HepG2 (cell line): ENCODE results near the gene ZNF318. TPM values are rescaled to one million over a fixed set of nuclear protein-coding genes. Genes with fewer than 3 reads are reported as not detected.

ENCODE experiments used
- ATF7-NPFF ChIP-seq: sonication (generic); formaldehyde crosslinking; IDR thresholded peaks from 2 replicates; pipeline ENCODE4 v1.8.1; 2023; ENCODE audit warnings: mild to moderate bottlenecking, low read depth, missing genetic modification reagents, moderate library complexity
- BRD4 ChIP-seq: sonication (generic); formaldehyde crosslinking; IDR thresholded peaks from 2 replicates; pipeline ENCODE4 v1.4.0; 2020; ENCODE audit warnings: missing genetic modification reagents
- CTCF ChIP-seq: sonication (generic); formaldehyde crosslinking; IDR thresholded peaks from 2 replicates; pipeline ENCODE4 v1.5.0; 2020; ENCODE audit warnings: mild to moderate bottlenecking, missing genetic modification reagents, moderate library complexity
- EED ChIP-seq: sonication (generic); formaldehyde crosslinking; IDR thresholded peaks from 2 replicates; pipeline ENCODE4 v1.5.0; 2020; ENCODE audit warnings: mild to moderate bottlenecking, missing genetic modification reagents
- FIP1L1 ChIP-seq: fragments of 200-400 bp; formaldehyde crosslinking; IDR thresholded peaks from 2 replicates; pipeline ENCODE4 v1.6.1; 2018; ENCODE audit warnings: low read depth, mild to moderate bottlenecking, low read length, moderate library complexity, borderline replicate concordance; ENCODE audit not compliant: insufficient read depth
- FOXM1 ChIP-seq: sonication (generic); formaldehyde crosslinking; IDR thresholded peaks from 2 replicates; pipeline ENCODE4 v1.5.0; 2020; ENCODE audit warnings: missing genetic modification reagents
- GATA4 ChIP-seq: sonication (generic); IDR thresholded peaks from 2 replicates; pipeline ENCODE4 v1.6.1; 2016; ENCODE audit warnings: antibody characterized with exemption, low read depth, borderline replicate concordance
- MTA1 ChIP-seq: sonication (generic); formaldehyde crosslinking; IDR thresholded peaks from 2 replicates; pipeline ENCODE4 v1.4.0; 2020; ENCODE audit warnings: missing genetic modification reagents, mild to moderate bottlenecking, borderline replicate concordance
- MXI1 ChIP-seq: IDR thresholded peaks from 3 replicates; pipeline ENCODE4 v1.6.1; 2012; ENCODE audit warnings: low read depth, low read length, inconsistent platforms, borderline replicate concordance
- NFKBIZ ChIP-seq: IDR thresholded peaks from 2 replicates; pipeline ENCODE4 v1.6.1; 2018; ENCODE audit warnings: missing genetic modification reagents, missing compliant biosample characterization
- NPAS2 ChIP-seq: sonication (generic); formaldehyde crosslinking; IDR thresholded peaks from 2 replicates; pipeline ENCODE4 v1.8.0; 2022; ENCODE audit warnings: mild to moderate bottlenecking, missing genetic modification reagents, borderline replicate concordance
- SCMH1 ChIP-seq: sonication (generic); formaldehyde crosslinking; IDR thresholded peaks from 2 replicates; pipeline ENCODE4 v1.9.0; 2021; ENCODE audit warnings: missing genetic modification reagents, mild to moderate bottlenecking, borderline replicate concordance
- SETDB1 ChIP-seq: sonication (generic); formaldehyde crosslinking; IDR thresholded peaks from 2 replicates; pipeline ENCODE4 v1.5.1; 2020; ENCODE audit warnings: missing genetic modification reagents, mild to moderate bottlenecking, borderline replicate concordance
- TGIF2 ChIP-seq: IDR thresholded peaks from 2 replicates; pipeline ENCODE4 v1.6.1; 2016; ENCODE audit warnings: control low read depth, missing compliant biosample characterization
- THYN1 ChIP-seq: sonication (generic); formaldehyde crosslinking; IDR thresholded peaks from 2 replicates; pipeline ENCODE4 v1.8.1; 2023; ENCODE audit warnings: low read depth, mild to moderate bottlenecking, moderate library complexity, missing genetic modification reagents, borderline replicate concordance
- ZFP41 ChIP-seq: sonication (generic); formaldehyde crosslinking; IDR thresholded peaks from 2 replicates; pipeline ENCODE4 v1.4.0; 2020; ENCODE audit warnings: mild to moderate bottlenecking, missing genetic modification reagents, borderline replicate concordance
- ZFY ChIP-seq: sonication (generic); formaldehyde crosslinking; IDR thresholded peaks from 2 replicates; pipeline ENCODE4 v1.4.0; 2020; ENCODE audit warnings: missing genetic modification reagents
- ZFYVE20 ChIP-seq: sonication (generic); formaldehyde crosslinking; IDR thresholded peaks from 2 replicates; pipeline ENCODE4 v1.8.0; 2023; ENCODE audit warnings: low read depth, mild to moderate bottlenecking, moderate library complexity, missing genetic modification reagents, borderline replicate concordance
- ZKSCAN5 ChIP-seq: sonication (generic); formaldehyde crosslinking; IDR thresholded peaks from 2 replicates; pipeline ENCODE4 v1.5.1; 2020; ENCODE audit warnings: mild to moderate bottlenecking, missing genetic modification reagents
- ZNF451 ChIP-seq: sonication (generic); formaldehyde crosslinking; IDR thresholded peaks from 2 replicates; pipeline ENCODE4 v1.5.0; 2020; ENCODE audit warnings: mild to moderate bottlenecking, missing genetic modification reagents
- ZNF484 ChIP-seq: sonication (generic); formaldehyde crosslinking; IDR thresholded peaks from 2 replicates; pipeline ENCODE4 v1.5.1; 2020; ENCODE audit warnings: mild to moderate bottlenecking, low read depth, missing genetic modification reagents, borderline replicate concordance
- ZNF879 ChIP-seq: sonication (generic); formaldehyde crosslinking; IDR thresholded peaks from 2 replicates; pipeline ENCODE4 v1.8.1; 2023; ENCODE audit warnings: missing genetic modification reagents
- polyA plus RNA-seq, 8 experiments: library from polyadenylated mRNA; depleted of rRNA in 3 of 8; stranded (reverse) in 7 of 8; unstranded in 1 of 8; fragments of >200 nt; fragmentation: Illumina TruSeq in 4 of 8; extraction: Trizol in 4 of 8; gene quantifications; 2 replicates each; pipeline versions ENCODE4 v1.2.1 to v1.2.3, GENCODE V29; 2011 to 2016; ENCODE audit warnings: low read depth in 4 of 8, missing spikeins in 1 of 8, mixed read lengths in 1 of 8; ENCODE audit not compliant: insufficient read depth in 1 of 8
- total RNA-seq, 5 experiments: library from RNA; depleted of rRNA; stranded (reverse); fragments of >200 nt; fragmentation: Illumina TruSeq; extraction: Trizol; gene quantifications; 2 replicates each; pipeline ENCODE4 v1.2.3, GENCODE V29; 2016; ENCODE audit warnings: low read depth in 1 of 5
- TF ChIP-seq, protein P1 (sequence below): sonication (generic); formaldehyde crosslinking; IDR thresholded peaks from 2 replicates; pipeline ENCODE4 v1.8.0; 2023; ENCODE audit warnings: mild to moderate bottlenecking, missing genetic modification reagents
- TF ChIP-seq, protein P2 (sequence below): sonication (generic); formaldehyde crosslinking; IDR thresholded peaks from 2 replicates; pipeline ENCODE4 v1.5.0; 2020; ENCODE audit warnings: missing genetic modification reagents

The ZNF318 gene
- total and polyA plus RNA-seq, 2 of the 13 experiments (the other 11 are each of a cell fraction or from before 2014, with no cell fraction given): 13.0 to 14.5 TPM

DNA sequence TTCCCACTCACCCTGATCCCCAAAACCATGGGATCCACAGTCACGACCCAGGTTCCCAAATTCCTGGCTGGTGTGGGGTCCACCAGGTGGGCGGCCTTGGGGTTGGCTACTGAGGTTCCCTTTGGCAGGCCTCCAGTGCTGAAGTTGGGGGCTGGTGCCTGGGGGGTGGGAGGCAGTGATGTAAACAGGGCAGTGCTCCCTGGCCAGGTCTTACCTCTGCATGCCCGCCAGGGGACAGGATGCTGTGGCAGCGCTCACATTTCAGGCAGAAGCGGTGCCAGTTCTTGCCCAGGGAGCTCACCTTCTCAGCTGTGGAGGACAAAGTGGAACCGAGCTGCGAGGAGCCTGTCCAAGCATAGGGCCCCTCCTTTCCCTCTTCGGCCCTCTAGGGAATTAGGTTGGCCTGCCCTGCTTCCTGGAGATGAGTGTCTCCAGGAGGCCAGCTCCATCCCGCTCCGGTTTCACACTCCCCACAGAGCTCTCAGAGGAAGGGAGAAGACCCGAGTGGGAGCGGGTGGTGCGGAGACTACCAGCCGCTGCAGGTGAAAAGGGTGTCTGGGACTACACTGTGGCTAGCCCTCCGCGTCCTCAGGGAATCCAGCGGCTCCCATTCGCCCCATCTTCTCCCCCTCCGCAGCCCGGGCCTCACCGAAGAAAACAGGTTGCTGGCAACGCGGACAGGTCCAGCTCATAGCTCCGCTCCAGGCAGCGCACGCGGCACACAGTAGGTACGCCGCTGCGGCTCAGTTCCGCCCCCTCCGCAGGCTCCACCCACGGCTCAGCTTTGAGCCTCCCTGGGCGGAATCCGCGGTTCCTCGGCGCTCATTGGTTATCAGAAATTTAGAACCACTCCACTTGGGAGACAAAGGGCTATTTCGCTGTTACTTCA, 61.1 kb downstream of the ZNF318 start, which contains the start of gene CRIP3 (continued):
- TF ChIP-seq ZNF879 (CRISPR knock-in tag) (no peak), NFKBIZ (no peak), ATF7-NPFF (no peak; the same call in 1 of the 2 replicates), ZFY (CRISPR knock-in tag) (peak; percentile 29), ZNF484 (CRISPR knock-in tag) (no peak), SCMH1 (no peak), BRD4 (no peak), MTA1 (CRISPR knock-in tag) (no peak; the same call in 1 of the 2 replicates), CTCF (CRISPR knock-in tag) (0 out of 2 replicates have a peak, but pooled peaks have one; percentile 1), NPAS2 (no peak), EED (CRISPR knock-in tag) (peak; percentile 64), SETDB1 (CRISPR knock-in tag) (no peak), FOXM1 (no peak), GATA4 (no peak), ZKSCAN5 (CRISPR knock-in tag) (no peak; the same call in 1 of the 2 replicates), TGIF2 (no peak), ZNF451 (CRISPR knock-in tag) (no peak), FIP1L1 (no peak), ZFYVE20 (CRISPR knock-in tag) (0 out of 2 replicates have a peak, but pooled peaks have one; percentile 28), ZFP41 (CRISPR knock-in tag) (no peak), MXI1 (no peak), THYN1 (CRISPR knock-in tag) (no peak)
- TF ChIP-seq, protein P1, sequence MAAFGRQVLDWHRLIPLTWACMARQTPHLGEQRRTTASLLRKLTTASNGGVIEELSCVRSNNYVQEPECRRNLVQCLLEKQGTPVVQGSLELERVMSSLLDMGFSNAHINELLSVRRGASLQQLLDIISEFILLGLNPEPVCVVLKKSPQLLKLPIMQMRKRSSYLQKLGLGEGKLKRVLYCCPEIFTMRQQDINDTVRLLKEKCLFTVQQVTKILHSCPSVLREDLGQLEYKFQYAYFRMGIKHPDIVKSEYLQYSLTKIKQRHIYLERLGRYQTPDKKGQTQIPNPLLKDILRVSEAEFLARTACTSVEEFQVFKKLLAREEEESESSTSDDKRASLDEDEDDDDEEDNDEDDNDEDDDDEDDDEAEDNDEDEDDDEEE (CRISPR knock-in tag): no peak; the same call in 1 of the 2 replicates
- TF ChIP-seq, protein P2, sequence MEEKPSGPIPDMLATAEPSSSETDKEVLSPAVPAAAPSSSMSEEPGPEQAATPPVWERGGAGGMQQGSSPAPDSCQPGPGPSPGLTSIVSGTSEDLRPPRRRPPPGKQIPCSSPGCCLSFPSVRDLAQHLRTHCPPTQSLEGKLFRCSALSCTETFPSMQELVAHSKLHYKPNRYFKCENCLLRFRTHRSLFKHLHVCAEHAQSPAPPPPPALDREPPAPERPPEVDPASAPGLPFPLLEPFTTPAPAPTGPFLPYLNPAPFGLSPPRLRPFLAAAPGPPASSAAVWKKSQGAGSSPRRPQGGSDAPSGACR (CRISPR knock-in tag): no peak
